NB4 (cell line): ENCODE data around the gene IMMP2L.
"Not testable (repeated sequence)": the region's sequence is repeated elsewhere in the genome, so short reads cannot be mapped to it uniquely, and the experiment has no call there.

Source experiments
- DNase-seq: peaks from one replicate; pipeline ENCODE4 v3.0.0; 2010; ENCODE audit warnings: low read depth
- H3K4me3 ChIP-seq: one replicate; pipeline ENCODE4 v1.5.1; 2011; ENCODE audit warnings: mild to moderate bottlenecking, low read depth, low read length, moderate library complexity
- CTCF ChIP-seq: IDR thresholded peaks from one replicate; pipeline ENCODE4 v1.5.1; 2012; ENCODE audit warnings: low read depth, low read length
- MAX ChIP-seq: IDR thresholded peaks from 2 replicates; pipeline ENCODE4 v1.6.1; 2011; ENCODE audit warnings: low read depth, low read length
- MYC ChIP-seq: IDR thresholded peaks from 2 replicates; pipeline ENCODE4 v1.6.1; 2011; ENCODE audit warnings: low read depth, low read length
- POLR2A ChIP-seq: IDR thresholded peaks from 2 replicates; pipeline ENCODE4 v1.6.1; 2011; ENCODE audit warnings: mild to moderate bottlenecking; ENCODE audit not compliant: insufficient read length; ENCODE audit errors: extremely low read depth

The IMMP2L gene

GRCh38 chr7:110944448-110944847 is 617.8 kb downstream of the IMMP2L start:
- DNase-seq, result no peak
- TF ChIP-seq MYC (no peak), MAX (no peak)
- H3K4me3 ChIP-seq, result no peak overlapping the region

- DNase-seq, result no peak
- TF ChIP-seq MAX, result no peak
- no peak for TF ChIP-seq POLR2A
- TF ChIP-seq MYC, result no peak
- no peak for TF ChIP-seq CTCF
Observed at GRCh38 chr7:110943701-110944345, 618.5 kb downstream of the IMMP2L start.

GRCh38 chr7:110941385-110941784 is 620.9 kb downstream of the IMMP2L start:
- TF ChIP-seq MAX (no peak), CTCF (no peak), POLR2A (no peak), MYC (no peak)
- H3K4me3 ChIP-seq, result no peak overlapping the region
- no peak for DNase-seq

More at GRCh38 chr7:110943701-110944345, 618.5 kb downstream of the IMMP2L start:
- H3K4me3 ChIP-seq, result no peak overlapping the region

- TF ChIP-seq MYC (no peak), POLR2A (no peak)
- H3K4me3 ChIP-seq, result no peak overlapping the region
- DNase-seq, result no peak
Observed at GRCh38 chr7:110940756-110941155, 621.5 kb downstream of the IMMP2L start.

GRCh38 chr7:110938165-110938564 is 624.1 kb downstream of the IMMP2L start:
- TF ChIP-seq MAX (no peak), POLR2A (no peak), MYC (no peak), CTCF (no peak)
- DNase-seq, result no peak
- H3K4me3 ChIP-seq, result no peak overlapping the region

GRCh38 chr7:110936665-110937064 is 625.6 kb downstream of the IMMP2L start:
- H3K4me3 ChIP-seq, DNase-seq: not testable (repeated sequence)

GRCh38 chr7:110929480-110930249 is 632.6 kb downstream of the IMMP2L start:
- H3K4me3 ChIP-seq, result no peak overlapping the region
- no peak for TF ChIP-seq CTCF
- no peak for TF ChIP-seq POLR2A
- no peak for TF ChIP-seq MAX
- TF ChIP-seq MYC, result no peak
- DNase-seq, result no peak
